H1 (cell line): Measurements from ENCODE around the gene NEK4. TPM values are rescaled to one million over a fixed set of nuclear protein-coding genes. Genes with fewer than 3 reads are reported as not detected.

Experiments used
- CTCF ChIA-PET: fragments of 300-600 bp; sonication (Branson Sonifier 250); formaldehyde crosslinking; loops from one replicate; lab custom pipeline; 2021; ENCODE audit not compliant: partially characterized antibody; lab: Charles Lee
- POLR2A ChIA-PET: fragments of 300-600 bp; sonication (Branson Sonifier 250); formaldehyde crosslinking; loops from one replicate; lab custom pipeline; 2021; ENCODE audit warnings: inconsistent platforms; ENCODE audit not compliant: partially characterized antibody; lab: Charles Lee
- DNase-seq, 2 experiments: peaks; one replicate each; pipeline versions ENCODE4 v3.0.0 to v3.0.0-alpha.2; 2010 to 2022; ENCODE audit warnings: low spot score in 2 of 2, low read depth in 1 of 2, mixed read lengths in 1 of 2
- FAIRE-seq: peaks from 2 replicates; lab custom pipeline; 2011; peaks lifted over from hg19 to GRCh38; lab: Jason Lieb, UNC
- H2AFZ ChIP-seq: 2 replicates; pipeline ENCODE4 v1.8.1; 2012; ENCODE audit warnings: low read length, inconsistent platforms
- H2AK5ac ChIP-seq: 2 replicates; pipeline ENCODE4 v1.6.1; 2013; ENCODE audit warnings: low read depth, low read length
- H2BK120ac ChIP-seq: replicated peaks from 2 replicates; pipeline ENCODE3; 2013; ENCODE audit warnings: low read depth, low read length, inconsistent platforms
- H2BK12ac ChIP-seq: 2 replicates; pipeline ENCODE4 v1.6.1; 2013; ENCODE audit warnings: low read depth, low read length
- H2BK15ac ChIP-seq: 2 replicates; pipeline ENCODE4 v1.6.1; 2013; ENCODE audit warnings: low read length
- H2BK20ac ChIP-seq: 2 replicates; pipeline ENCODE4 v1.6.1; 2013; ENCODE audit warnings: low read length
- H2BK5ac ChIP-seq: 2 replicates; pipeline ENCODE4 v1.6.1; 2013; ENCODE audit warnings: low read depth, low read length
- H3K14ac ChIP-seq: 2 replicates; pipeline ENCODE4 v1.6.1; 2013; ENCODE audit warnings: inconsistent platforms; ENCODE audit not compliant: insufficient read length
- H3K18ac ChIP-seq: 2 replicates; pipeline ENCODE4 v1.6.1; 2013; ENCODE audit warnings: low read length; ENCODE audit errors: extremely low read depth
- H3K23ac ChIP-seq: 2 replicates; pipeline ENCODE4 v1.6.1; 2013; ENCODE audit warnings: inconsistent platforms; ENCODE audit not compliant: insufficient read length
- H3K23me2 ChIP-seq: 2 replicates; pipeline ENCODE4 v1.6.1; 2013; ENCODE audit warnings: low read depth, low read length
- H3K27ac ChIP-seq: 2 replicates; pipeline ENCODE4 v1.6.1; 2011; ENCODE audit warnings: low read depth, low read length, inconsistent platforms
- H3K27me3 ChIP-seq, 4 experiments: replicated peaks in 1 of 4; 1 replicate in 1 of 4; 2 replicates in 3 of 4; pipeline versions ENCODE4 v1.6.1 to v1.8.1; 2011 to 2013; ENCODE audit warnings: low read length in 3 of 4, mild to moderate bottlenecking in 3 of 4, inconsistent platforms in 2 of 4, mixed read lengths in 2 of 4, moderate library complexity in 1 of 4; ENCODE audit not compliant: control insufficient read depth in 3 of 4, insufficient read depth in 3 of 4; ENCODE audit errors: extremely low read depth in 1 of 4
- H3K36me3 ChIP-seq, 4 experiments: 2 replicates each; pipeline versions ENCODE4 v1.6.1 to v1.8.1; 2011 to 2013; ENCODE audit warnings: mild to moderate bottlenecking in 4 of 4, low read length in 3 of 4, moderate library complexity in 2 of 4, control low read depth in 1 of 4, inconsistent platforms in 1 of 4; ENCODE audit not compliant: insufficient read depth in 4 of 4, control insufficient read depth in 2 of 4
- H3K4ac ChIP-seq: replicated peaks from 2 replicates; pipeline ENCODE3; 2013; ENCODE audit warnings: low read length, low read depth, mixed read lengths, inconsistent platforms; ENCODE audit not compliant: insufficient read length
- H3K4me1 ChIP-seq, 4 experiments: replicated peaks in 1 of 4; 1 replicate in 1 of 4; 2 replicates in 3 of 4; pipeline versions ENCODE4 v1.6.1 to v1.8.1; 2011 to 2013; ENCODE audit warnings: low read length in 3 of 4, inconsistent platforms in 2 of 4, mixed read lengths in 1 of 4; ENCODE audit not compliant: insufficient read depth in 4 of 4, control insufficient read depth in 3 of 4
- H3K4me2 ChIP-seq, 2 experiments: 2 replicates each; pipeline versions ENCODE4 v1.6.1 to v1.8.1; 2011 to 2013; ENCODE audit warnings: low read depth in 2 of 2, low read length in 2 of 2, control low read depth in 1 of 2, inconsistent platforms in 1 of 2, mild to moderate bottlenecking in 1 of 2; ENCODE audit not compliant: insufficient read depth in 1 of 2
- H3K4me3 ChIP-seq, 4 experiments: fragments of 200-600, 300-600 bp in 1 of 4; sonication (generic), shearing (Covaris generic), sonication (Bioruptor Twin) in 1 of 4; 2 replicates each; pipeline versions ENCODE4 v1.5.1 to v1.8.1; 2011 to 2016; ENCODE audit warnings: low read length in 4 of 4, low read depth in 3 of 4, control low read depth in 2 of 4, inconsistent platforms in 2 of 4, mild to moderate bottlenecking in 2 of 4, mixed read lengths in 1 of 4, moderate library complexity in 1 of 4; ENCODE audit not compliant: insufficient read depth in 2 of 4; ENCODE audit errors: extremely low read depth in 1 of 4
- H3K56ac ChIP-seq: replicated peaks from 2 replicates; pipeline ENCODE3; 2013; ENCODE audit warnings: low read depth, mild to moderate bottlenecking, mixed read lengths, low read length, inconsistent platforms; ENCODE audit not compliant: insufficient read length
- H3K79me1 ChIP-seq: 2 replicates; pipeline ENCODE4 v1.6.1; 2013; ENCODE audit warnings: low read depth, low read length, control low read depth
- H3K79me2 ChIP-seq, 2 experiments: 2 replicates each; pipeline versions ENCODE4 v1.6.1 to v1.8.1; 2012 to 2013; ENCODE audit warnings: low read length in 2 of 2, mild to moderate bottlenecking in 2 of 2, inconsistent platforms in 1 of 2; ENCODE audit not compliant: insufficient read depth in 2 of 2, control insufficient read depth in 1 of 2
- H3K9ac ChIP-seq, 4 experiments: replicated peaks in 1 of 4; 1 replicate in 1 of 4; 2 replicates in 3 of 4; pipeline versions ENCODE4 v1.6.1 to v1.8.1; 2011 to 2013; ENCODE audit warnings: low read depth in 3 of 4, low read length in 3 of 4, control low read depth in 2 of 4, mild to moderate bottlenecking in 2 of 4, moderate library complexity in 2 of 4, inconsistent platforms in 1 of 4; ENCODE audit errors: extremely low read depth in 1 of 4
- H3K9me3 ChIP-seq, 2 experiments: 2 replicates each; pipeline versions ENCODE4 v1.6.1 to v1.8.1; 2012 to 2013; ENCODE audit warnings: mild to moderate bottlenecking in 2 of 2, moderate library complexity in 2 of 2, control low read depth in 1 of 2, inconsistent platforms in 1 of 2, low read depth in 1 of 2, low read length in 1 of 2, mixed read lengths in 1 of 2; ENCODE audit not compliant: insufficient read depth in 2 of 2
- H4K20me1 ChIP-seq, 2 experiments: replicated peaks in 1 of 2; 2 replicates each; pipeline versions ENCODE3 to v1.8.1; 2011 to 2013; ENCODE audit warnings: inconsistent platforms in 2 of 2, low read length in 2 of 2, mild to moderate bottlenecking in 1 of 2; ENCODE audit not compliant: insufficient read depth in 2 of 2, control insufficient read depth in 1 of 2
- H4K5ac ChIP-seq: 2 replicates; pipeline ENCODE4 v1.6.1; 2013; ENCODE audit warnings: low read length, low read depth, mixed read lengths, inconsistent platforms; ENCODE audit not compliant: insufficient read length
- H4K8ac ChIP-seq: 2 replicates; pipeline ENCODE4 v1.8.0; 2013; ENCODE audit warnings: mild to moderate bottlenecking, moderate library complexity, low read length, inconsistent platforms; ENCODE audit not compliant: insufficient read depth; ENCODE audit errors: extremely low read depth
- H4K91ac ChIP-seq: replicated peaks from 2 replicates; pipeline ENCODE3; 2013; ENCODE audit warnings: low read length, mixed read lengths, inconsistent platforms; ENCODE audit not compliant: insufficient read length
- BRCA1 ChIP-seq: IDR thresholded peaks from 2 replicates; pipeline ENCODE4 v1.6.1; 2012; ENCODE audit warnings: low read depth, low read length, improper control_type of control experiment
- CBX5 ChIP-seq: fragments of 300-800, 300-1000 bp; sonication (generic); IDR thresholded peaks from 2 replicates; pipeline ENCODE4 v1.7.1; 2016; ENCODE audit warnings: antibody characterized with exemption, low read length, low read depth
- CEBPB ChIP-seq: IDR thresholded peaks from 2 replicates; pipeline ENCODE4 v1.6.1; 2012; ENCODE audit warnings: low read depth, low read length
- CHD1 ChIP-seq: IDR thresholded peaks from 2 replicates; pipeline ENCODE4 v1.6.1; 2012; ENCODE audit warnings: low read depth, low read length, improper control_type of control experiment
- FOSL1 ChIP-seq: IDR thresholded peaks from 2 replicates; pipeline ENCODE4 v1.6.1; 2011; ENCODE audit warnings: mild to moderate bottlenecking, low read depth, low read length, moderate library complexity; ENCODE audit not compliant: insufficient read depth
- GTF2F1 ChIP-seq: IDR thresholded peaks from 2 replicates; pipeline ENCODE4 v1.6.1; 2012; ENCODE audit warnings: low read depth, low read length, improper control_type of control experiment, borderline replicate concordance
- RXRA ChIP-seq: IDR thresholded peaks from 2 replicates; pipeline ENCODE4 v1.6.1; 2011; ENCODE audit warnings: low read depth, mild to moderate bottlenecking, low read length, moderate library complexity; ENCODE audit not compliant: insufficient read depth
- TCF12 ChIP-seq: IDR thresholded peaks from 2 replicates; pipeline ENCODE4 v1.6.1; 2011; ENCODE audit warnings: low read depth, mild to moderate bottlenecking, low read length
- WGBS, 2 experiments: shearing (Covaris generic) in 1 of 2; methylation state at CpG; one replicate each; pipeline versions ENCODE4 v1.1.6 to v1.1.7; 2013 to 2015; ENCODE audit warnings: low lambda C conversion rate in 2 of 2, mixed read lengths in 2 of 2, inconsistent platforms in 1 of 2, low coverage in 1 of 2, missing lambda C conversion rate in 1 of 2; ENCODE audit not compliant: insufficient replicate concordance in 2 of 2, insufficient coverage in 1 of 2, insufficient read length in 1 of 2; ENCODE audit errors: extremely low coverage in 1 of 2, missing lambda C conversion rate in 1 of 2; 5-methylcytosine and 5-hydroxymethylcytosine counted together
- polyA plus RNA-seq, 7 experiments: library from polyadenylated mRNA; depleted of rRNA in 3 of 7; stranded (reverse) in 5 of 7; unstranded in 2 of 7; fragments of >200 nt in 5 of 7; fragments of 200-250 nt in 2 of 7; gene quantifications; 1 replicate in 5 of 7; 2 replicates in 1 of 7; 4 replicates in 1 of 7; pipeline versions ENCODE4 v1.2.1 to v1.2.3, GENCODE V29; 2011 to 2013; ENCODE audit warnings: missing spikeins in 2 of 7, mixed read lengths in 2 of 7
- total RNA-seq: library from RNA; stranded (reverse); fragmentation: NEBNext Ultra II Directional; extraction: Animal tissue kit (Norgen Biotek cat#: 25700); gene quantifications from 2 replicates; pipeline ENCODE4 v1.2.1, GENCODE V29; 2021
- TF ChIP-seq, protein P1 (sequence below): IDR thresholded peaks from 2 replicates; pipeline ENCODE4 v1.6.1; 2011; ENCODE audit warnings: low read length, improper control_type of control experiment

The NEK4 gene
- total and polyA plus RNA-seq, 2 of the 8 experiments (the other 6 are each of a cell fraction or from before 2014, with no cell fraction given) = 7.5 to 40.0 TPM

DNA sequence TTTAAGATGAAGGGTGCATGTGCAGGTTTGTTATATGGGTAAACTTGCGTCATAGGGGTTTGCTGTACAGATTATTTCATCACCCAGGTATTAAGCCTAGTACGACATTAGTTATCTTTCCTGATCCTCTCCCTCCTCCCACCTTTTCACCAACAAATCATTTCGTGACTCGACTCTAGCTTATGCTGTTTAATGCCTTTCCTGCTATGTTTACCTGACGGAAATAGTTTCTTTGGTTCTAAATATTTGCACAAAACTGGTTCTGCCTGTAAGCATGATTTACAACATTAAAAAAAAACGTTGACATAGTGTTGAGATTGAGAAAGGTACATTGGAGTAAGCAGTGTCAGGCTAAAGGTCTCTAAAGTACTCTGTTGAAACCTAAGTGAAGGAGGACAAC, 82.5 kb downstream of the NEK4 start:
- Histone ChIP-seq H3K27ac (no peak overlapping the region), H3K36me3 (peaks cover 47 to 67% (median 60%) of the 10 kb centered on the region in 4 experiments), H3K27me3 (no peaks in the 10 kb centered on the region), H3K56ac (no peak overlapping the region), H3K9me3 (no peaks in the 10 kb centered on the region), H2BK120ac (no peak overlapping the region), H3K14ac (no peak overlapping the region), H2BK20ac (no peak overlapping the region), H2AFZ (no peak overlapping the region), H2BK12ac (no peak overlapping the region), H3K4me3 (no peak overlapping the region), H3K9ac (no peak overlapping the region), H3K4me2 (no peak overlapping the region; a peak in 1 of 4 replicates), H3K4ac (no peak overlapping the region), H3K4me1 (peaks cover 0 to 2% (median under 1%) of the 10 kb centered on the region in 4 experiments; a peak in 3 of 7 replicates), H2AK5ac (no peak overlapping the region), H4K91ac (no peak overlapping the region), H4K20me1 (peaks cover 3 to 4% of the 10 kb centered on the region in 2 experiments), H3K23me2 (no peaks in the 10 kb centered on the region), H4K8ac (no peak overlapping the region), H3K79me2 (peaks cover 9 to 51% of the 10 kb centered on the region in 2 experiments), H3K23ac (no peak overlapping the region), H4K5ac (no peak overlapping the region), H2BK5ac (no peak overlapping the region), H2BK15ac (no peak overlapping the region), H3K18ac (no peak overlapping the region), H3K79me1 (peaks cover 5% of the 10 kb centered on the region; the same call in 1 of the 2 replicates)
- 85% methylated on average over 6 of the region's 6 CpGs; no CpG with 5 or more reads in 1 of the 2 experiments for WGBS, 2 experiments
- DNase-seq (no peak), FAIRE-seq (no peak)
- POLR2A ChIA-PET = interaction anchor here (1.8 to 16.2 kb wide), 3 partner anchors 15 to 29 kb away, joined by 4 to 347 read pairs (median 106); partner anchors contain the start of genes GLT8D1 and SPCS1
- TF ChIP-seq GTF2F1 = no peak
- no peak for TF ChIP-seq CEBPB
- TF ChIP-seq, protein P1, sequence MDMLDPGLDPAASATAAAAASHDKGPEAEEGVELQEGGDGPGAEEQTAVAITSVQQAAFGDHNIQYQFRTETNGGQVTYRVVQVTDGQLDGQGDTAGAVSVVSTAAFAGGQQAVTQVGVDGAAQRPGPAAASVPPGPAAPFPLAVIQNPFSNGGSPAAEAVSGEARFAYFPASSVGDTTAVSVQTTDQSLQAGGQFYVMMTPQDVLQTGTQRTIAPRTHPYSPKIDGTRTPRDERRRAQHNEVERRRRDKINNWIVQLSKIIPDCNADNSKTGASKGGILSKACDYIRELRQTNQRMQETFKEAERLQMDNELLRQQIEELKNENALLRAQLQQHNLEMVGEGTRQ = no peak
- no peak for TF ChIP-seq CBX5
- no peak for TF ChIP-seq BRCA1
- TF ChIP-seq TCF12 = no peak
- no peak for TF ChIP-seq RXRA
- no peak for TF ChIP-seq FOSL1
- no peak for TF ChIP-seq CHD1
- CTCF ChIA-PET = no interaction called here
